ENCODE results near the gene VAPB. TPM values are rescaled to one million over a fixed set of nuclear protein-coding genes. Genes with fewer than 3 reads are reported as not detected.
"Not testable (repeated sequence)": the region's sequence is repeated elsewhere in the genome, so short reads cannot be mapped to it uniquely, and the experiment has no call there.

The VAPB gene
- 66.1 TPM for total RNA-seq

- DNase-seq (ENCODE audit: low spot score): peak; percentile 96
These were observed at the start of gene VAPB for GRCh38 chr20:58388882-58389323. TSS of gene VAPB (plus strand) at chr20:58389229. CDS start at chr20:58389460, 231 bp downstream.

GRCh38 chr20:58339741-58340140 lies 49.3 kb upstream of the VAPB start:
- DNase-seq (ENCODE audit: low spot score): no peak

GRCh38 chr20:58340151-58340550 lies 48.9 kb upstream of the VAPB start:
- no peak for DNase-seq (ENCODE audit: low spot score)

- DNase-seq (ENCODE audit: low spot score): no peak
These were observed 48.2 kb upstream of the VAPB start for GRCh38 chr20:58340853-58341252.

GRCh38 chr20:58342104-58342945 lies 46.7 kb upstream of the VAPB start:
- DNase-seq (ENCODE audit: low spot score): no peak

- no peak for DNase-seq (ENCODE audit: low spot score)
These were observed 44.3 kb upstream of the VAPB start for GRCh38 chr20:58344741-58345140.

- no peak for DNase-seq (ENCODE audit: low spot score)
These were observed 39.5 kb upstream of the VAPB start for GRCh38 chr20:58349570-58349969.

- no peak for DNase-seq (ENCODE audit: low spot score)
These were observed 36.6 kb upstream of the VAPB start for GRCh38 chr20:58352468-58352867.

GRCh38 chr20:58359441-58359840 lies 29.6 kb upstream of the VAPB start:
- no peak for DNase-seq (ENCODE audit: low spot score)

- no peak for DNase-seq (ENCODE audit: low spot score)
These were observed 28.1 kb upstream of the VAPB start for GRCh38 chr20:58360936-58361335.

- DNase-seq (ENCODE audit: low spot score): no peak
These were observed 27.4 kb upstream of the VAPB start for GRCh38 chr20:58361481-58362205.

GRCh38 chr20:58362206-58362516 lies 26.9 kb upstream of the VAPB start:
- DNase-seq (ENCODE audit: low spot score): no peak

- no peak for DNase-seq (ENCODE audit: low spot score)
These were observed 26.1 kb upstream of the VAPB start for GRCh38 chr20:58362970-58363369.

GRCh38 chr20:58366866-58367265 lies 22.2 kb upstream of the VAPB start:
- DNase-seq (ENCODE audit: low spot score): no peak

- DNase-seq (ENCODE audit: low spot score): no peak
These were observed 16.2 kb upstream of the VAPB start for GRCh38 chr20:58372806-58373205.

GRCh38 chr20:58373296-58373695 lies 15.7 kb upstream of the VAPB start:
- not testable (repeated sequence) for DNase-seq (ENCODE audit: low spot score)

- no peak for DNase-seq (ENCODE audit: low spot score)
These were observed 14.8 kb upstream of the VAPB start for GRCh38 chr20:58374027-58374850.

GRCh38 chr20:58374906-58375758 lies 13.9 kb upstream of the VAPB start:
- no peak for DNase-seq (ENCODE audit: low spot score)

GRCh38 chr20:58375759-58376352 lies 13.2 kb upstream of the VAPB start:
- no peak for DNase-seq (ENCODE audit: low spot score)

GRCh38 chr20:58377017-58377416 lies 12.0 kb upstream of the VAPB start:
- no peak for DNase-seq (ENCODE audit: low spot score)

Data from ureter (tissue), 1 donor.